WTC11 (cell line): ENCODE results near the gene AKAP6. TPM values are rescaled to one million over a fixed set of nuclear protein-coding genes. Genes with fewer than 3 reads are reported as not detected.

Experiments used
- ATAC-seq: fragments of 200-7000 bp; cut with Tn5 transposase; 2 replicates; pipeline ENCODE4 v1.10.0; 2021; ENCODE audit warnings: mild to moderate bottlenecking, moderate library complexity
- CTCF ChIA-PET: fragments of 300-600 bp; sonication (Branson Sonifier 250); formaldehyde crosslinking; loops from one replicate; lab custom pipeline; 2021; ENCODE audit warnings: antibody characterized with exemption; lab: Charles Lee
- POLR2A ChIA-PET: fragments of 350-600 bp; sonication (Branson Sonifier 250); formaldehyde crosslinking; loops from one replicate; lab custom pipeline; 2021; ENCODE audit warnings: antibody characterized with exemption; lab: Charles Lee
- DNase-seq: peaks from one replicate; pipeline ENCODE4 v3.0.0; 2021; ENCODE audit warnings: low spot score
- H3K27ac Mint-ChIP-seq: 2 replicates; pipeline ENCODE4 v1.8.0; 2021; ENCODE audit warnings: mixed read lengths
- H3K27me3 Mint-ChIP-seq: 2 replicates; pipeline ENCODE4 v1.8.0; 2021; ENCODE audit warnings: low read depth, mild to moderate bottlenecking, moderate library complexity, mixed read lengths
- H3K36me3 Mint-ChIP-seq: 2 replicates; pipeline ENCODE4 v1.8.0; 2021; ENCODE audit warnings: mixed read lengths
- H3K4me1 Mint-ChIP-seq: 2 replicates; pipeline ENCODE4 v1.8.0; 2022; ENCODE audit warnings: mixed read lengths
- H3K4me3 Mint-ChIP-seq: 2 replicates; pipeline ENCODE4 v1.8.0; 2021; ENCODE audit warnings: mild to moderate bottlenecking, moderate library complexity, mixed read lengths
- H3K9me3 Mint-ChIP-seq: 2 replicates; pipeline ENCODE4 v1.8.0; 2021; ENCODE audit warnings: mixed read lengths
- ATF1 ChIP-seq: sonication (generic); formaldehyde crosslinking; IDR thresholded peaks from 2 replicates; pipeline ENCODE4 v1.8.1; 2023; ENCODE audit warnings: mild to moderate bottlenecking, moderate library complexity, missing genetic modification reagents
- EMX1 ChIP-seq: fragments of 250-450 bp; sonication (Bioruptor Pico); IDR thresholded peaks from 2 replicates; pipeline ENCODE4 v1.8.0; 2021; ENCODE audit warnings: mild to moderate bottlenecking
- GABPB1 ChIP-seq: sonication (generic); formaldehyde crosslinking; IDR thresholded peaks from 2 replicates; pipeline ENCODE4 v1.8.1; 2023; ENCODE audit warnings: mild to moderate bottlenecking, missing genetic modification reagents
- HMGXB4 ChIP-seq: sonication (generic); formaldehyde crosslinking; IDR thresholded peaks from 2 replicates; pipeline ENCODE4 v1.8.1; 2023; ENCODE audit warnings: mild to moderate bottlenecking, moderate library complexity, missing genetic modification reagents
- IRF1 ChIP-seq: sonication (generic); formaldehyde crosslinking; IDR thresholded peaks from 2 replicates; pipeline ENCODE4 v1.8.0; 2023; ENCODE audit warnings: missing genetic modification reagents
- NFE2L1 ChIP-seq: sonication (generic); formaldehyde crosslinking; IDR thresholded peaks from 2 replicates; pipeline ENCODE4 v1.8.1; 2023; ENCODE audit warnings: missing genetic modification reagents
- SMAD4 ChIP-seq: sonication (generic); formaldehyde crosslinking; IDR thresholded peaks from 2 replicates; pipeline ENCODE4 v1.8.0; 2022; ENCODE audit warnings: mild to moderate bottlenecking, missing genetic modification reagents
- ZNF425 ChIP-seq: fragments of 250-450 bp; sonication (Bioruptor Pico); conservative IDR thresholded peaks from 2 replicates; pipeline ENCODE4 v1.9.0; 2021; ENCODE audit warnings: mild to moderate bottlenecking
- ZNF512 ChIP-seq: sonication (generic); formaldehyde crosslinking; IDR thresholded peaks from 2 replicates; pipeline ENCODE4 v1.8.1; 2022; ENCODE audit warnings: missing genetic modification reagents, borderline replicate concordance
- total RNA-seq: library from RNA; stranded (reverse); gene quantifications from 3 replicates; pipeline ENCODE4 v1.2.3, GENCODE V29; 2021
- TF ChIP-seq, protein P1 (sequence below): fragments of 250-450 bp; sonication (Bioruptor Pico); IDR thresholded peaks from 2 replicates; pipeline ENCODE4 v2.1.2; 2022; ENCODE audit warnings: mild to moderate bottlenecking, moderate library complexity
- TF ChIP-seq, protein P2 (sequence below): sonication (generic); formaldehyde crosslinking; IDR thresholded peaks from 2 replicates; pipeline ENCODE4 v1.8.0; 2022; ENCODE audit warnings: mild to moderate bottlenecking, missing genetic modification reagents
- TF ChIP-seq, protein P3 (sequence below): sonication (generic); formaldehyde crosslinking; IDR thresholded peaks from 2 replicates; pipeline ENCODE4 v1.8.1; 2023; ENCODE audit warnings: mild to moderate bottlenecking, missing genetic modification reagents
- TF ChIP-seq, protein P4 (sequence below): sonication (generic); formaldehyde crosslinking; IDR thresholded peaks from 2 replicates; pipeline ENCODE4 v1.8.1; 2023; ENCODE audit warnings: mild to moderate bottlenecking, missing genetic modification reagents, moderate library complexity

AKAP6 gene
- total RNA-seq, 1 experiment from 2014 or later, result 0.63 TPM

DNA sequence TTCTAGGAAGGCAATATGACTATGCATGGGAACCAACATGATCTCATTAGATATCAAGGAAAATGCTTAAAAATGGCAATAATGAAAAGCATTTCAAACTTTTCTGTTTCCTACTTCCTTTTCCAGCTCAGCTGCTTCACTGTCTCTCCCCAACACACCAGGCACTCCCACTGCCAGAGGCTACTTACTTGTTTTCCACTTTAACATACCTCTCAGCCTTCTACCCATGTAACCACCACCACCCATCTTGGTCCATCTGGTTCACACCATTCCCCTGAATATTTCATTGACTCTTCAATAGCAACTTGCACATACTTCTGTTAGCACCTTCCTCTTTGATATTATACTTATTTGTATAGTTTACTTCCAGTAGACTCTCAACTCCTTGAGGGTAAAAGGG, 441.3 kb downstream of the AKAP6 start (continued):
- TF ChIP-seq HMGXB4 (no peak), EMX1 (CRISPR knock-in tag) (no peak), ATF1 (CRISPR knock-in tag) (no peak), GABPB1 (CRISPR knock-in tag) (no peak)
- TF ChIP-seq, protein P1, sequence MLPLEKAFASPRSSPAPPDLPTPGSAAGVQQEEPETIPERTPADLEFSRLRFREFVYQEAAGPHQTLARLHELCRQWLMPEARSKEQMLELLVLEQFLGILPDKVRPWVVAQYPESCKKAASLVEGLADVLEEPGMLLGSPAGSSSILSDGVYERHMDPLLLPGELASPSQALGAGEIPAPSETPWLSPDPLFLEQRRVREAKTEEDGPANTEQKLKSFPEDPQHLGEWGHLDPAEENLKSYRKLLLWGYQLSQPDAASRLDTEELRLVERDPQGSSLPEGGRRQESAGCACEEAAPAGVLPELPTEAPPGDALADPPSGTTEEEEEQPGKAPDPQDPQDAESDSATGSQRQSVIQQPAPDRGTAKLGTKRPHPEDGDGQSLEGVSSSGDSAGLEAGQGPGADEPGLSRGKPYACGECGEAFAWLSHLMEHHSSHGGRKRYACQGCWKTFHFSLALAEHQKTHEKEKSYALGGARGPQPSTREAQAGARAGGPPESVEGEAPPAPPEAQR (CRISPR knock-in tag), result no peak
- TF ChIP-seq, protein P2, sequence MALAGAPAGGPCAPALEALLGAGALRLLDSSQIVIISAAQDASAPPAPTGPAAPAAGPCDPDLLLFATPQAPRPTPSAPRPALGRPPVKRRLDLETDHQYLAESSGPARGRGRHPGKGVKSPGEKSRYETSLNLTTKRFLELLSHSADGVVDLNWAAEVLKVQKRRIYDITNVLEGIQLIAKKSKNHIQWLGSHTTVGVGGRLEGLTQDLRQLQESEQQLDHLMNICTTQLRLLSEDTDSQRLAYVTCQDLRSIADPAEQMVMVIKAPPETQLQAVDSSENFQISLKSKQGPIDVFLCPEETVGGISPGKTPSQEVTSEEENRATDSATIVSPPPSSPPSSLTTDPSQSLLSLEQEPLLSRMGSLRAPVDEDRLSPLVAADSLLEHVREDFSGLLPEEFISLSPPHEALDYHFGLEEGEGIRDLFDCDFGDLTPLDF, result no peak

GRCh38 chr14:32774214-32774613, 445.1 kb downstream of the AKAP6 start:
- Mint-ChIP-seq H3K27me3 (no peaks in the 10 kb centered on the region), H3K4me3 (no peak overlapping the region)
- TF ChIP-seq ZNF512, result no peak
- no peak for TF ChIP-seq NFE2L1 (CRISPR knock-in tag)
- TF ChIP-seq HMGXB4, result no peak
- TF ChIP-seq, all 79 proteins: peak for 0
- H3K36me3 Mint-ChIP-seq, result no peaks in the 10 kb centered on the region
- POLR2A ChIA-PET, result no interaction called here
- CTCF ChIA-PET, result no interaction called here
- ATAC-seq (no peak), DNase-seq (no peak)
- H3K4me1 Mint-ChIP-seq, result peaks cover 9% of the 10 kb centered on the region
- H3K9me3 Mint-ChIP-seq, result no peaks in the 10 kb centered on the region
- no peak overlapping the region for H3K27ac Mint-ChIP-seq

DNA sequence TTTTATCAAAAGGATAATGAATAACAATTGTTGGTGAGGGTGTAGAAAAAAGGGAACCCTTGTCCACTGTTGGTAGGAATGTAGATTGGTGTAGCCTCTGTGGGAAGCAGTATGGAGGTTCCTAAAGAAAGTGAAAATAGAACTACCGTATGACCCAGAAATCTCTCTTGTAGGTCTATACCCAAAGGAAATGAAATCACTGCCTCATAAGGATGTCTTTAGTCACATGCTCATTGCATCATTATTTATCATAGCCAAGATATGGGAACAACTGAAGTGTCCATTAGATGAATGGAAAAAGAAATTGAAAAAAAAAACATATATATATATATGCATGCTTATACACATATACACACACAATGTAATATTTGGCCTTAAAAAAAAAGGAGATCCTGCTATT, 450.7 kb downstream of the AKAP6 start:
- ChIA-PET CTCF (no interaction called here), POLR2A (no interaction called here)
- no peaks in the 10 kb centered on the region for H3K36me3 Mint-ChIP-seq
- TF ChIP-seq, protein P3, sequence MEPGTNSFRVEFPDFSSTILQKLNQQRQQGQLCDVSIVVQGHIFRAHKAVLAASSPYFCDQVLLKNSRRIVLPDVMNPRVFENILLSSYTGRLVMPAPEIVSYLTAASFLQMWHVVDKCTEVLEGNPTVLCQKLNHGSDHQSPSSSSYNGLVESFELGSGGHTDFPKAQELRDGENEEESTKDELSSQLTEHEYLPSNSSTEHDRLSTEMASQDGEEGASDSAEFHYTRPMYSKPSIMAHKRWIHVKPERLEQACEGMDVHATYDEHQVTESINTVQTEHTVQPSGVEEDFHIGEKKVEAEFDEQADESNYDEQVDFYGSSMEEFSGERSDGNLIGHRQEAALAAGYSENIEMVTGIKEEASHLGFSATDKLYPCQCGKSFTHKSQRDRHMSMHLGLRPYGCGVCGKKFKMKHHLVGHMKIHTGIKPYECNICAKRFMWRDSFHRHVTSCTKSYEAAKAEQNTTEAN (CRISPR knock-in tag), result no peak
- TF ChIP-seq, protein P4, sequence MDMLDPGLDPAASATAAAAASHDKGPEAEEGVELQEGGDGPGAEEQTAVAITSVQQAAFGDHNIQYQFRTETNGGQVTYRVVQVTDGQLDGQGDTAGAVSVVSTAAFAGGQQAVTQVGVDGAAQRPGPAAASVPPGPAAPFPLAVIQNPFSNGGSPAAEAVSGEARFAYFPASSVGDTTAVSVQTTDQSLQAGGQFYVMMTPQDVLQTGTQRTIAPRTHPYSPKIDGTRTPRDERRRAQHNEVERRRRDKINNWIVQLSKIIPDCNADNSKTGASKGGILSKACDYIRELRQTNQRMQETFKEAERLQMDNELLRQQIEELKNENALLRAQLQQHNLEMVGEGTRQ (CRISPR knock-in tag), result no peak
- TF ChIP-seq HMGXB4 (no peak), ZNF512 (no peak), SMAD4 (CRISPR knock-in tag) (no peak), IRF1 (CRISPR knock-in tag) (no peak), ZNF425 (no peak)

More for the DNA sequence above, 450.7 kb downstream of the AKAP6 start:
- no peaks in the 10 kb centered on the region for H3K27me3 Mint-ChIP-seq
- no peak overlapping the region for H3K4me3 Mint-ChIP-seq
- DNase-seq, result no peak
- no peak for ATAC-seq
- no peak overlapping the region for H3K27ac Mint-ChIP-seq
- no peaks in the 10 kb centered on the region for H3K4me1 Mint-ChIP-seq
- no peaks in the 10 kb centered on the region for H3K9me3 Mint-ChIP-seq
